NCI-H2029 treated with DMSO at 0.1 percent for 48 hours (cell line): ENCODE data around the gene PHLDB1.
A peak's percentile ranks its signal among the peaks of the same experiment; 100 is the strongest.

Experiments
- DNase-seq: peaks from one replicate; lab custom pipeline; 2025; lab: John Stamatoyannopoulos, UW

Gene PHLDB1

DNA sequence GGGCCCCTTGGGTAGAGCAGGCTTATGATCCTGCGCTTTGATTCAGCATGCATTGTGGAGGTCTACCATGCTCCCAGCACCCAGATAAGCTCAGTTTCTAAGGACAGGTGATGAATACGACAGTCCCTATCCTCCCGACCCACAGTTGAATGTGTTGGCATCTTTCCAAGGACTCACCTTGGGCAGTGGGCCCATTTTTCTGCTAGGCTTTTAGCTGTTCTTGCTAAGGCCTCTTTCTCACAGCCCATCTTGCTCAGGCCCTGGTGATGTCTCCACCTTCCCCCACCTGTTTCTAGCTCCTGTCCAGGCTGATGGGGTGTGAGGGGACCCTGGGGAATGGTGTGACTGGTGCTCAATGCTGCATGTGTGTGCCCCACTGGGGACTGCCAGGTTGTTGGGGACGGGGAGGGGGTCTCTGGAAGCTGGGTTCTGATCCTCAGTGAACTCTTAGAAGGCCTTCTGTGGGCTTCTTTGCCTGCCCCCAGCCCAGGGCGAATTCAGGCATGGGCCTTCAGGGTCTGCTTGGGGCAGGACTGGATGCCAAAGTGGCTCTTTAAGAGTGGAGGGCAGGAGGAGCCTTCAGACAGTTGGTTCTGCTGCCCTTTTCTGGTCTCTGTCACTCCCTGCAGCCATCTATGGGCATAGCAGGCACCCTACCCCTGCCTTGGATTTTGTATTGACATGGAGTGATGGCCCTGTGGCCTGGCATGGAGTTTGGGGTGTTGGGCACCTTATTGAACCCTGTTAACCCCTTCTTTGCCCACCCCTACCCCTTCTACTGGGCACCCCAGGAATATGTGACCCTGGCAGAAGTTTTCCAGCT lies 33.1 kb downstream of the PHLDB1 start:
- DNase-seq, result peak; percentile 57

DNA sequence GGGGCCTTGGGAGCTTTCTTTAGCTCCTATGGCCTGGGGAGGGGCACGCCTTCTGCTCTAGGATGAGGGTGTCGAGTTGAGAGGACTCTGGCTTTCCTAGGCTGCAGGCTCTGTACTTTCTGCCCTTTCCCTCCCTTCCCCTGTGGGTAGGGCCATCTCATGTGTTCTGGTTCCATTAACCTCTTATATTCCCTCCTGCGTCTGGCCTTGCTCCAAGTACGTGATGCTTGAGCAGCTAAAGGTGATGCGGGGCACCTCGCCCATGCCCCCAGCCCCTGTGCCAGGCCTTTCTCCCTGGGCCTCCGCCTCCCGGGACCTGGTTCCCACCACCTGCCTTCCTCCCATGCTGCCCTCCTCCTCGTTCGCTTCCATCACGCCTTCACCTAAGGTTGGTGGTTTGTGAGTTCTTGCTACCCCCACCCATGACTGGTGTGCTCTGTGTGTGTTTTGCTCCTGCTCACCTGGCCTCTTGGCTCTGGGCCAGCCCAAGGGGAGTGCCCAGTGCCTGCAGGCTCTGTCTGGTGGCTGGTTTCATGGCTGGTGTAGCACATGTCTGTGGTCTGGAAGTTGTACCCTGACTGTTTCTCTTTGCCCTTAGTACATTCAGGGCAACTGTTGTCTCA lies 34.1 kb downstream of the PHLDB1 start:
- peak; percentile 66 for DNase-seq

DNA sequence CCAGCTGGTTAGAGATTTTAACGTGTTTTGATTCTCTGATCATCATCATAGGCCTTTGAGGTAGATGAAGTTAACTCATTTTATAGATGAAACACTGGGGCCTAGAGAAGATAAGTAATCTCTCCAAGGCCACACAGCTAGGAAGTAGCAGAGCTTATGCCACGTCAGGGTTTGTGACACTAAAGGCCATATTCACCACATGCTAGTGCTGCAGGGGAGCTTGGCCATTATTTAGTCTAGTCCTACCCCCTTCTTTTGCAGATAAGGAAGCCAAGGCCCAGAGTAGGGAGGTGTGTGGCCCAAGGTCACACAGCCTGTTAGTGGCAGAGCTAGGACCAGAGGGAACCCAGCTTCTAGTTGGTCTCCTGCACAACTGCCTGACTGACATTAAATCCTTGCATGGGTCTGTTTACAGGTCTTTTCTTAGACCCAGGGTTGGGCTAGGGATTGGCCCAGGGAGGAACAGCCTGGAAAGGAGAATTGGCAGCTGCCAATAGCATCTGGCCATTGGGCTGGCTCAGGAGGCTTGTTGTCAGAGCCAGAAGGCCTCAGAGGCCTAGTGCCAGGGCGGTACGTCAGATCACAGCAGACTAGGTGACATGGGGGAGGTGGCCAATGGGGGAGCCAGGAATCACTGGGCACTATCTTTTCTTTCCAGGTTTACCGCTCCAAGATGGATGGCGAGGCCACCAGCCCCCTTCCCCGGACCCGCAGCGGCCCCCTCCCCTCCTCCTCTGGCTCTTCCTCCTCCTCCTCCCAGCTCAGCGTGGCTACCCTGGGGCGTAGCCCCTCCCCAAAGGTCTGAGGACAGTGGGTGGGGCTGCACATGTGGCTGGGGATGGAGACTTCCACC lies 36.0 kb downstream of the PHLDB1 start:
- no peak for DNase-seq

DNA sequence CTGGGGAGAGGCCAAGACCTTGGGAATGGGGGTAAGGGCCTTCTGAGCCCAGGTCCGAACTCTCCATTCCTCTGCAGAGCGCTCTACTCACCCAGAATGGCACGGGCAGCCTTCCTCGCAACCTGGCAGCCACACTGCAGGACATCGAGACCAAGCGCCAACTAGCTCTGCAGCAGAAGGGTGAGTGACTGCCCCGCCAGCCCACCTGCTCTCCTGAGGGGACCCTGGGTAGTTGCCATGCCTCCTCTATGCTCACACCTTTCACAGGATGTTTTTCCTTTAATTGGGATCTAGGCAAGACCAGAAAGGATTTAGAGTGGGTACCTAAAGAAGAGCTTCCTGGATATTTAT lies 36.6 kb downstream of the PHLDB1 start:
- DNase-seq, result no peak

DNA sequence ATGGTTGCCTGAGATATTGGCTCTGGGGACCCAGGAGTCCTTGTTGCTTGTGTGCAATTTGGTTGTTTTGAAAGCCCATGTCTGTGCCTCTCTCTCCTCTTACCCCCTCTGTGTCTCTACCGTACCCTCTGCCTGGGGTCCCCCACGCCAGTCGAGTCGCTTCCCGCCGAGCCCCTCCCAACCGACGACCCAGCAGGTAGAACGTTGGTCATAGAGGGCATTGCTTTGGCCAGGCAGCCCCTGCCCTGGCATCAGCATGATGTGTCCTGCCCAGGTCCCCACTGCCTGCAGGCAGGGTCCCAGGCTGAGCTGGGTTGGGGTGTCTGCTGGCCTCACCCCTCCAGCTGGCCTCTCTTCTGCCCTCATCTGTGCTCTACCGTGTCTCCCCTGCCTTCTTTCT lies 37.1 kb downstream of the PHLDB1 start:
- DNase-seq, result no peak

DNA sequence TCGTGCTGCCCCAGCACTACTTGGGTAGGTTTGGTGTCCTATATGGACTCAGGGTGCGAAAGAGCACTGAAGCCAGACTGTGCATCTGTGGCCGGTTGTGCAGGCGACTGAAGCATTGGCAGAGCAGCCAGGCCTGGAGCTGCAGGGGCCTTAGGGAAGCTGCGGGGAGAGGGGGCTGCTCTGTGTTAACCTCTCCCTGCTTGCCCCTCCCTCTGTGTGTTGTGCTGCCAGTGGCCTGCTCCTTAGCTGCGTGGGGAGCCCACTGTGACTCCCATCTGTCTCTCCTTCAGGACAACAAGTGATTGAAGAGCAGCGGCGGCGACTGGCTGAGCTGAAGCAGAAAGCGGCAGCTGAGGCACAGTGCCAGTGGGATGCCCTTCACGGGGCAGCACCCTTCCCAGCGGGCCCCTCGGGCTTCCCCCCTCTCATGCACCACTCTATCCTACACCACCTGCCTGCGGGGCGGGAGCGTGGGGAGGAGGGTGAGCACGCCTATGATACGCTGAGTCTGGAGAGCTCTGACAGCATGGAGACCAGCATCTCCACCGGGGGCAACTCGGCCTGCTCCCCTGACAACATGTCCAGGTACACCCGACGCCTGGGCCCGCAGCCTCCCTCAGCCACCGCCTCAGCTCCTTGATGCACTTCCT lies 37.8 kb downstream of the PHLDB1 start:
- DNase-seq, result no peak

DNA sequence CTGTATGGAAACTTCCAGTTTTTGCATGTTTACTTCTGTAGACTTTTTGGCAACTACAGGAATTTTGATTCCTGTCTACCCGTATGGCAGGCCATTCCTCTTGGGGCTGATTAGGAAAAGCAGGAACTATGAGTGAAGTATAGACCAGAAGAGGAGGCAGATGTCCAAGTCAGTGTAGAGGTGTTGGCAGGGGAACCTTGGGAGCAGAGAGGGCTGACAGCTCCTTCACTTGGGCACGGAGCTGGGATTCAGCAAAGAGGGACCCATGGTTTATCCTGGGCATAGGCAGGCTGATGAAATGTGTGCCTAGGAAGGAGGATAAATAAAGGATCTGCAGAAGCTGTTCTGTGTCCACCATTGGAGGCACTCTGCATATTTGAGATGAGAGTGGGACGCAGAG lies 39.0 kb downstream of the PHLDB1 start:
- DNase-seq, result no peak

DNA sequence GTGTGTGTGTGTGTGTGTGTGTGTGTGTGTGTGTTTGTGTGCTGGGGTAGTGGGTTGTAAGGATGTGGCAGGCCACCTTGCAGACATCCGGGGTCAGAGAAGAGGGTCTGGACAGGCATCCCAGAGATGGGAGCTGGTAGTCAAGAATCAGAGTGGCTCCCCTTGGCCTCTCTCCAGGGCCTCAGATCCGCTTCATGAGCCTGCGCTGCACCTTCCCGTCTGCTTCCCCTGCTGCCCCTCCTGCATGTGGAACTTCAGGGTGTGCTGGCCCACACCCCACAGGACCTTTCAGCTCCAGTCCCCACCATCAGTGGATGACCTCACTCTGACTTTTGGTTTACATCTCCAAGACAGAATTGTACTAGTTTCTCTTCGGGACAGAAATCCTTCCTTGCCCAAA lies 40.9 kb downstream of the PHLDB1 start:
- DNase-seq, result no peak

DNA sequence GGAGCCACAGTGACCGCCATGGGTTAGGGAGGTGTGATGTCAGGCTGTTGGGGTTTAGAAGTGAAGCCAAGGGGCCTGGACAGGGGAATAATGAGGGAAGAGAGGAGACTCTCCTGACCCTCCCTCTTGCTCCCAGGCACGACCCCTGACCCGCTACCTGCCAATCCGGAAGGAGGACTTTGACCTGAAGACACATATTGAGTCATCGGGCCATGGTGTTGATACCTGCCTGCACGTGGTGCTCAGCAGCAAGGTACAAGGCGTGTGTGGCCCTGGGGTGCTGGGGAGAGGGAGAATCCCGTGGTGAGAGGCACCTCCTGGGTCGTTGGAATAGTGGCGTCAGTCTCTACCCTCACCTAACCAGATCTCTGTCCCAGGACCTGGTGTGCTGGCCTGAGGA lies 42.5 kb downstream of the PHLDB1 start:
- DNase-seq, result no peak

DNA sequence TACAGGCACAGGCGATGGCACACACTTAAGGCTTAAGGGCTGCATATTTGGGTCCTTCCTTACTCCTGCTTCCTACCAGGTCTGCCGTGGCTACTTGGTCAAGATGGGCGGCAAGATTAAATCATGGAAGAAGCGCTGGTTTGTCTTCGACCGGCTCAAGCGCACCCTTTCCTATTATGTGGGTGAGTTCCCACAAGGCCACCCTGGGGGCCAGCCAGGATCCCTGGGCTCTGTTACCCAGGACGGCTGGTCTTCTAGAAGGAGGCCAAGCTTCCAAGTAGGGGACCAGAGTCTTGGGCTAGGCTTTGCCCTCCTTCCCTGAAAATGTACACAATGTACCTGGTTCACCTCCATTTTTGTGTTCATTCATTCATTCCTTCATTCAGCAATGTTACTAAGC lies 43.0 kb downstream of the PHLDB1 start:
- no peak for DNase-seq

DNA sequence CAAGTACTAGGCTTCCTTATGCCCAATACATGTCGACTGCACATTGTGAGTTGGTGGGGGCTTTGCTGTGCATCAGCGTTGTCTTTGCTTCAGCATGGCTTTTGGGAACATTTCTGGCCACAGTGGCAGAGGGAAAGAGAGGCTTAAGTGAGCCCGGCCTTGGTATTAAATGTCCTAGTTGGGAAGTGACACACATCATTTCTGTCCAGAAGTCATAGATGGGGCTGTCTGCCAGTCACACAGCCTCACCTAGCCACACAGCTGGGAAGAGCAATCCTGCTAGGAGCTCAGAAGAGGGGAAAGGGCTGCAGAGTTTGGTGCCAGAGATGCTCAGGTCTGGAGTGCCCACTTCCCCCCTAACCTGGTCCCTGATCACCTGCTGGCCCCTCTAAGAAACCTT lies 44.4 kb downstream of the PHLDB1 start:
- no peak for DNase-seq

DNA sequence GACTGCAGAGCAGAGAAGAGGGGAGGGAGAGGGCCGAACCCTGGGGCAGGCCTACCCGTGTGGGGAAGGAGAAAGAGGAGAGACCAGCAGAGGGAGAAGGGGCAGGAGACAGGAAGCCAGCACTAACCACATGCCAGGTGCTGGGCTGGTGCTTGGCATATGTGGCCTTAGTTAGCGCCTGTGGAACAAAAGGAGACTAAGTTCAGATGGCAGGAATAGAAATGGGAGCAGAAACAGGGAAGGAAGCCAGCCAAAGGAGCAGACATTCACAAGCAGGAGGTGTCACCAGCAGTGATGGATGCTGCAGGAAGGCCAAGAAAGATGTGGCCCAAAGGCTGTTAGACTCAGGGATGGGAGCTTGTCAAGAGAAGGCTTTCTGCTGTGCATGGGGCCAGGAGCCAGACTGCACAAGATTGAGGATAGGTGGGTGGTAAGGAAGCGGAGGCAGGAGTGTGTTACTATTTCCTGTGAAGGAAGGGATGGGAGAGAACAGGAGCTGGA lies 45.3 kb downstream of the PHLDB1 start:
- no peak for DNase-seq

DNA sequence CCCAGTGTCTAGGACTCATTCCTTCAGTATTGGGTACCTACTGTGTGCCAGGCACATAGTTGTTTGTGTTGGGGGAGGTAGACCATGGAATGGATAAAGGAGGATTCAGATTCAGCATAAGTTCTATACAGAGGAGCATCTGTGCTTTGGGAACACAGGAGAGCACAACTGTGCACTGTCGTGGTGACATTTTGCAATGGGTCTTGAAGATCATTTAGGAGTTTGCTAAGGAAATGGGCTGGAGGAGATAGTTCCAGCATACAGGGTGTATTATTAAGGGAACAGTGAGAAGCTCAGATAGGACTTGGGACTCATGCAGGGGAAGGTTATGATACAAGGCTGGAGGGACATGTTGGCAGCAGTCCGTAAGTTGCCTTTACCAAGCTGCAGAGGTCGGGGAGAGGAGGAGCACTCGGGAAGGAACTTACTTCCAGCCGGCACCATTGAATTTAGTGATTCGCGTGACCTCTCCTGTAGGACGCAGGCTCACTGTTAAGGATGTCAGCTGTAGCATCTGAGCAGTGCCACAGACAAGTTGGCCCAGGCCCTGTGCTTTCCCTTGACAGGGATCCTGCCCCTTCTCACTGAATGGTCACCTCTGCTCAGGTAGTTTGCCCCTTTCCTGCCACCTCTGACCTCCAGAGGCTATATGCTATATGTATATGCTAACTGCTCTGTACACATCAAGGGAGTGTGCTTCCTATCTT lies 46.4 kb downstream of the PHLDB1 start:
- no peak for DNase-seq

DNA sequence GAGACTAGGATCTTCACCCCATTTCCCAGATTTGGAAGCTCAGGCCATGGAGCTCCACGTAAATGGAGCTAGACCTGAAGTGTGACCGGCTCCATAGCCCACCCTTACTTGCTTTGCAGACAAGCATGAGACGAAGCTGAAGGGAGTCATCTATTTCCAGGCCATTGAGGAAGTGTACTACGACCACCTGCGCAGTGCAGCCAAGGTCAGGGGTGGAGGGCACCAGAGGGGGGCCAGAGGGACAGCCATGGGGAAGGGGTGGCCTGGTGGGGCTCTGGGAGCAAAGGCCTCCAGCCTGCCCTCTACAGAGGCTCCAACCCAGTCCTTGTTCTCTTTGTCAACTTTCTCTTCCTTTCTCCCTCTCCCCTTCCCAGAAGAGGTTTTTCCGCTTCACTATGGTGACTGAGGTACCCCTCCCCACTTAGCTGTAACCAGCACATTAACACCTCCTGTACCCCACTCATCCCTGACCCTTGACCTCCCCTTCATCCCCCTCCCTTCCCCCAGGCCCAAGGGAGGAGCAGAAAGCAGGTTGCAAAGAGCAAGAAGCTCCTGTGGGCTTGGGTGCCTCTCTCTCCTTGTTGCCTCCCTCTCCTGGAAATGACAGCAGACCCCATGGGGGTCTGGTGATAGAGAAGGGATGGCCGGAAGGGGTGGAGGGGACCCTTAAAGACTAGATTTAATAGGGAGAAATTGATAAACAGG lies 48.2 kb downstream of the PHLDB1 start:
- no peak for DNase-seq

DNA sequence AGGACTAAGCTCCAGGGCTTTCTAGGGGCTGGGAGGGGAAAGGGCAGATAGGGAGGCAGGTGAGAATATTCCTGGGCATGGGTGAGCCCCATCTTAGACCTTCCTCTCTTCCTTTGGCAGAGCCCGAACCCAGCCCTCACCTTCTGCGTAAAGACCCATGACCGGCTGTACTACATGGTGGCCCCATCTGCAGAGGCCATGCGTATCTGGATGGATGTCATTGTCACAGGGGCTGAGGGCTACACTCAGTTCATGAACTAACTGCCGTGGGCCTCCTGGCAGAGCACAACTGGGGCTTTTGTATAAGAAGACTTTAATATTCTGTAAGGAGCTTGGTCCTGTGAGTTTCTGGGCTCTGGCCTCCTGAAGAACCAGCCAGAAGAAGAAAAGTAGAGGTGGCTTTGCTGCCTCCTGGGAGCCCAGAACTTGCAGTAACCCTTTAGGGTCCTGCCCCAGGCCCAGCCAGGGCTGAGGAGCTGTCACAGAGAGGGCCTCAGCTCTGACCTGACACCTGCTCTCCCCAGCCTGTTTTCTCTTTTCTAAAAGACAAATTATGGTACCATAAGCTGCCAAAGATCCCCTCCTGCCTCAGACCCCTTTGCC lies 49.2 kb downstream of the PHLDB1 start:
- DNase-seq, result no peak

DNA sequence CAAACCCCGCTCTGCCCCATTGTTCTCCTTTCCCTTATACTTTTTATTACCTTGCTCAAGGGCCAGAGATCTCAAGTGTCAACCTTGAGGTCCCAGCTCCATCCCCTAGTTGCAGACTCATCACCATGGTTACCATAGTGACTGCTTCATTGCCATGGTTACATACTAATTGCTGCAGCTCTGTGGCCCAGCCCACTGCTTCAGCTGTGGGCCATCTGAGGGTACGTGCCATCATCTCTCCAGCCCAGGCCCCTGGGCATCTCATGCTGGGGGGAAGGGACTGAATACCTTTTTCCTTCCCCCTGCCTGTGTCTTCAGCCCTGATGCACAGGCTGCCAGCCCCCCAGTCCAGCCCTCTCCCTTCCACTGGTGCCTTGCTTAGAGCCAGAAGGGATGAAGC lies 49.8 kb downstream of the PHLDB1 start:
- no peak for DNase-seq

DNA sequence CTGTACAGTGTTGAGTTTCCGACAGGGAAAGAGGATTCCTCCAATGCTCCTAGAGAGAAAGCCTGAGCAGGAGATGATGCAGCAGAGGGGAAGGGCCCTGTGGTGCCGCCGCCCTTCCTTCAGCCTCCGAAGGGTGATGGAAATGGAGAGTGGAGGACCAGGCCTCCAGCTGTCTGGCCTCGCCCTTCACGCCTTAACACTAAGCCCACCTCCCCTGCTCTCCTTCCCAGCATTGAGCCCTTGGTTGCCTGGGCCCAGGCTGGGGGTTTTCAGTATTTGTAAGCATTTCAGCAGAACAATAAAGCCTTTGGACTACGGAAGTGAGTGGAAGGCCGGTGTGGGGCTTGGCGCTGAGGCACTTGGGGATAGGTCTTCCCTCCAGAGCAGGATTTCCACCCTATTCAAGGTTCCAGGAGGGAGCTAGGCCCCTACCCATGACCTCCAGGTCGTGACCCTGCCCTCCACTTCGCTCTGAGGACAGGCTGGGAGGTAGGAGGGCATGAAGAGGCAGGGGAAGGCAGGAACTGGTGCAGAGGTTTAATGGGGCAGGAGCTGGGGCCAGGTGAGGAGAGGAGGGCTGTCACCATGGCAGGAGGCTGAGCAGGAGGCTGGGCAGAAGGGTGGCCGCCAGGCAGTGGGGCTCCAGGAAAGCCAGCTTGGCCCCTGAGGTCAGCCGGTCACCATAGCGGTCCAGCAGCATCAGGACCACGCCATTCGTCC lies 50.5 kb downstream of the PHLDB1 start:
- no peak for DNase-seq

DNA sequence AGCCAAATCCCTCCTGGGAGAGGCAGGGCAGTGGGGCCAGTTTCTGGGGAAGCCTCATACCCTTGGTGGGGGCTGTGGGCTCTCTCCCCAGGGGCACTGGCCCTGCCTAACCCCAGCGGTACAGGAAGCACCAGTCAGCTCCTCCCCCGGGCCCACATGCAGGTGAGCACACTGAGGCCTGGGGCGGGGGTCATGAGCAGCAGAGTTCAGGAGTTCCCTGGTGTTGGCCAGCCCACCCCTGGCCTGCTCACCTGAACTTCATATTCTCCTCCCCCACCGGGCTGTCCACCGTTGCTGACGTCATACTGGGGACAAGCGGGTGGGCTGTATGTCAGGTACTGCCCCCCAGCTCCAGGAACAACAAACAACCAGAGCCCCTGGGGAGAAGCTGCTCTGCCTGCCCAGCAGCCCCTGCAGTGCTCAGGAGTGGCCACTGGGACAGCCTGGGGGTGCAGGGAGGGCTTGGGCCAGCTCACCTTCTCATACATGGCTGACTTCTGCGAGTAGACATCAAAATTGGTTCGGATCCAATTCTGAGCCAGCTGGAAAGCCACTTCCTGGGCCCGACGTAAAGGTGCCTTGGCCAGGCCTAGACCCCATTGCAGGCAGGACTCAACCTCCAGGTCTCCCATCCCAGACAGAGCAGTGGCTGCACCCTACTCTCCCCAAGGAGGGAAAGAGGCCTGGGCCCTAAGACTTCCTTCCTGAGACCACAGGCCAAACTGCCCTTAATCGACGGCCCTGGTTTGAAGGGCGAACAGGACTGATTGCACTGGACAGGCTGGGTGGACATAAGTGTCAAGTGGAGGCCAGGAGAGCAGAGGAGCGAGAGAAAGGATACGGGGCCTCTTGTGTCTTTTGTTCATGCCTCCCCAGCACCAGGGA lies 51.3 kb downstream of the PHLDB1 start:
- DNase-seq, result no peak
